NCI-H526 (cell line): ENCODE results near the gene ACOT2.

ENCODE experiments used
- DNase-seq, 2 experiments: peaks; one replicate each; lab custom pipeline; 2025; lab: John Stamatoyannopoulos, UW

ACOT2 gene

DNA sequence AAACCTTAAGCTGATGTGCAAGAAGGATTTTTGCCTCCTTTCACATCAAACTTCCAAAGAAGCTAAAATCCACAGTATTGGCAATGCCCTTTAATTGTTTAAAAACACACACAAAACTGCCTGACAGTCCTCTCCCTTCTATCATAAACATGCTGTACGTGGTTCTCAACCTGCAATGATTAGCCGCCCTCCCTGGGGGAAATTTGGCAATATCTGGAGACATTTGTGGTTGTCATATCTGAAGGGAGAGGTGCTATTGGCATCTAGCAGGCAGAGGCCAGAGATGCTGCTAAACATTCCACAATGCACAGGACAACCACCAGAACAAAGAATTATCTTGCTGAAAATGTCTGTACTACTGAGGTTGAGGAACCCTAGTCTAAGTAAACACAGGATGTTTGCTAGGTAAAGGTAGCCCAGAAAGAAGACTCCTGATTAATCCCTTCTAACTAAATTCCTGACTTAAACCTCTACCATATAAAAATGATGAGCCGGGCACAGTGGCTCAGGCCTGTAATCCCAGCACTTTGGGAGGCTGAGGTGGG, 44.5 kb downstream of the ACOT2 start:
- DNase-seq: no peak

DNA sequence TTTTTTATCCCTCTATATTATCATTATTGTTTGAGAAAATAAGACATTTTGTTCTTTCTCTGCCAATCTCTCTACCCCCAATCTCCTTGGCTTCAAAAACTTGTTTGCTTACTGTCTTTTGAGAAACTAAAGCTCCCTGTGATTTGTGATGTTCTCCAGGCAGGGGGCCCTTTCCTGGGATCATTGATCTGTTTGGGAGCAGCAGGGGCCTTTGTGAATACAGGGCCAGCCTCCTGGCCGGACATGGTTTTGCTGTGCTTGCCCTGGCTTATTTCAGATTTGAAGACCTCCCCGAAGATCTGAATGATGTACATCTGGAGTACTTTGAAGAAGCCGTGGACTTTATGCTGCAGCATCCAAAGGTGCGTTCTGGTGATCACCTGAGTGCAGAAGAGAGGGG, 47.8 kb downstream of the ACOT2 start:
- DNase-seq: no peak

DNA sequence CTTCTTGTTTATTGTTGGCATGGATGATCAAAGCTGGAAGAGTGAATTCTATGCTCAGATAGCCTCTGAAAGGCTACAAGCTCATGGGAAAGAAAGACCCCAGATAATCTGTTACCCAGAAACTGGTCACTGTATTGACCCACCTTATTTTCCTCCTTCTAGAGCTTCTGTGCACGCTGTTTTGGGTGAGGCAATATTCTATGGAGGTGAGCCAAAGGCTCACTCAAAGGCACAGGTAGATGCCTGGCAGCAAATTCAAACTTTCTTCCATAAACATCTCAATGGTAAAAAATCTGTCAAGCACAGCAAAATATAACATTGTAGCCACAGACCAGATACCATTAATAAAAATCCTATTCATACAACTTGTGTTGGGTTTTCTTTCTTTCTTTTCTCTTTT, 50.5 kb downstream of the ACOT2 start:
- no peak for DNase-seq

- DNase-seq: no peak
Measured at GRCh38 chr14:73620268-73620667, 51.3 kb downstream of the ACOT2 start.

GRCh38 chr14:73623504-73624054, 54.6 kb downstream of the ACOT2 start:
- no peak for DNase-seq
